ENCODE data around the gene C2CD2L.

DNA sequence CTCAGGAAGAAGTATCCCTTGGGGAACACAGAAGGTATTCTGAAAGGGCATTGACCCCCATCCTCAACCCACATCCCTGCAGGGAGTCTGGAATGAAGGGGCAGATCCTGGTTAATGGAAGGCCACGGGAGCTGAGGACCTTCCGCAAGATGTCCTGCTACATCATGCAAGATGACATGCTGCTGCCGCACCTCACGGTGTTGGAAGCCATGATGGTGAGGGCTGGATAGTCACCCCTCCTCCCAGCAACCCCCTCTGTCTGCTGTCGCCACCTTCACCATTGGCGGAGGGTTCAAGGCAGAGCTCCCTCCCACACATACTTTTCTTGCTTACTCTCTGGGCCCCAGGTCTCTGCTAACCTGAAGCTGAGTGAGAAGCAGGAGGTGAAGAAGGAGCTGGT lies 47.0 kb downstream of the C2CD2L start:
- TF ChIP-seq, protein P1, sequence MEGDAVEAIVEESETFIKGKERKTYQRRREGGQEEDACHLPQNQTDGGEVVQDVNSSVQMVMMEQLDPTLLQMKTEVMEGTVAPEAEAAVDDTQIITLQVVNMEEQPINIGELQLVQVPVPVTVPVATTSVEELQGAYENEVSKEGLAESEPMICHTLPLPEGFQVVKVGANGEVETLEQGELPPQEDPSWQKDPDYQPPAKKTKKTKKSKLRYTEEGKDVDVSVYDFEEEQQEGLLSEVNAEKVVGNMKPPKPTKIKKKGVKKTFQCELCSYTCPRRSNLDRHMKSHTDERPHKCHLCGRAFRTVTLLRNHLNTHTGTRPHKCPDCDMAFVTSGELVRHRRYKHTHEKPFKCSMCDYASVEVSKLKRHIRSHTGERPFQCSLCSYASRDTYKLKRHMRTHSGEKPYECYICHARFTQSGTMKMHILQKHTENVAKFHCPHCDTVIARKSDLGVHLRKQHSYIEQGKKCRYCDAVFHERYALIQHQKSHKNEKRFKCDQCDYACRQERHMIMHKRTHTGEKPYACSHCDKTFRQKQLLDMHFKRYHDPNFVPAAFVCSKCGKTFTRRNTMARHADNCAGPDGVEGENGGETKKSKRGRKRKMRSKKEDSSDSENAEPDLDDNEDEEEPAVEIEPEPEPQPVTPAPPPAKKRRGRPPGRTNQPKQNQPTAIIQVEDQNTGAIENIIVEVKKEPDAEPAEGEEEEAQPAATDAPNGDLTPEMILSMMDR (conservative IDR thresholded peaks at IDR 0.05), result no peak
- TF ChIP-seq EZH2 (IDR thresholded peaks at IDR 0.05; ENCODE audit: low read depth), result no peak

Measured in PC-9 (cell line).